ENCODE data around the gene BTBD8. TPM values are rescaled to one million over a fixed set of nuclear protein-coding genes. Genes with fewer than 3 reads are reported as not detected.

BTBD8 gene
- total RNA-seq, 2 donors from 2014 or later, result 0.67 to 1.3 TPM

Other genes with a start within 250 kb of the BTBD8 start
- 100 to 1,000 TPM in 1 of 2 donors, 10 to 100 TPM in 1; 67.6 to 157 TPM for gene TGFBR3, start 194.2 kb upstream of the BTBD8 start, total RNA-seq
- not detected for gene BRDT, start 130.9 kb upstream of the BTBD8 start, total RNA-seq
- gene EPHX4, start 50.4 kb upstream of the BTBD8 start, total RNA-seq, result 1 to 10 TPM in 1 of 2 donors, under 1 TPM in 1; 0.26 to 2.1 TPM
- not detected for gene SETSIP, start 4.9 kb upstream of the BTBD8 start, total RNA-seq
- gene C1orf146, start 137.6 kb downstream of the BTBD8 start, total RNA-seq, result not detected
- 10 to 100 TPM; 17.9 to 36.6 TPM for gene GLMN, start 218.6 kb downstream of the BTBD8 start, total RNA-seq
- gene RPAP2, start 218.7 kb downstream of the BTBD8 start, total RNA-seq, result 10 to 100 TPM; 34.5 to 39.3 TPM